ENCODE data around the gene SNRPA1. TPM values are rescaled to one million over a fixed set of nuclear protein-coding genes. Genes with fewer than 3 reads are reported as not detected.

The SNRPA1 gene
- polyA plus RNA-seq, 4 donors, result 58.5 to 65.9 (median 61.3) TPM

GRCh38 chr15:101320501-101321052 lies 25.5 kb upstream of the SNRPA1 start:
- DNase-seq (ENCODE audit: low read depth in 4 of 4, low spot score in 3 of 4), result peak in 2 of 4 donors; percentile 18 to 23

GRCh38 chr15:101318839-101319238 lies 23.8 kb upstream of the SNRPA1 start:
- DNase-seq (ENCODE audit: low read depth in 4 of 4, low spot score in 3 of 4), result no peak

GRCh38 chr15:101318147-101318819 lies 23.2 kb upstream of the SNRPA1 start:
- DNase-seq (ENCODE audit: low read depth in 4 of 4, low spot score in 3 of 4), result no peak

GRCh38 chr15:101317336-101317872 lies 22.4 kb upstream of the SNRPA1 start:
- no peak for DNase-seq (ENCODE audit: low read depth in 4 of 4, low spot score in 3 of 4)

GRCh38 chr15:101316529-101316928 lies 21.5 kb upstream of the SNRPA1 start:
- DNase-seq (ENCODE audit: low read depth in 4 of 4, low spot score in 3 of 4), result no peak

- DNase-seq (ENCODE audit: low read depth in 4 of 4, low spot score in 3 of 4), result no peak
These were observed 20.7 kb upstream of the SNRPA1 start for GRCh38 chr15:101315736-101316135.

GRCh38 chr15:101314336-101315125 lies 19.5 kb upstream of the SNRPA1 start:
- DNase-seq (ENCODE audit: low read depth in 4 of 4, low spot score in 3 of 4), result no peak

GRCh38 chr15:101313041-101313761 lies 18.2 kb upstream of the SNRPA1 start:
- DNase-seq (ENCODE audit: low read depth in 4 of 4, low spot score in 3 of 4), result no peak

GRCh38 chr15:101310508-101310907 lies 15.5 kb upstream of the SNRPA1 start:
- DNase-seq (ENCODE audit: low read depth in 4 of 4, low spot score in 3 of 4), result no peak

GRCh38 chr15:101310161-101310480 lies 15.1 kb upstream of the SNRPA1 start:
- no peak for DNase-seq (ENCODE audit: low read depth in 4 of 4, low spot score in 3 of 4)

- no peak for DNase-seq (ENCODE audit: low read depth in 4 of 4, low spot score in 3 of 4)
These were observed 14.6 kb upstream of the SNRPA1 start for GRCh38 chr15:101309436-101310160.

GRCh38 chr15:101308604-101309435 lies 13.8 kb upstream of the SNRPA1 start:
- no peak for DNase-seq (ENCODE audit: low read depth in 4 of 4, low spot score in 3 of 4)

GRCh38 chr15:101307897-101308603 lies 13.0 kb upstream of the SNRPA1 start:
- no peak for DNase-seq (ENCODE audit: low read depth in 4 of 4, low spot score in 3 of 4)

- DNase-seq (ENCODE audit: low read depth in 4 of 4, low spot score in 3 of 4), result no peak
These were observed 12.2 kb upstream of the SNRPA1 start for GRCh38 chr15:101307048-101307896.

- DNase-seq (ENCODE audit: low read depth in 4 of 4, low spot score in 3 of 4), result no peak
These were observed 11.4 kb upstream of the SNRPA1 start for GRCh38 chr15:101306341-101307047.

- DNase-seq (ENCODE audit: low read depth in 4 of 4, low spot score in 3 of 4), result no peak
These were observed 10.8 kb upstream of the SNRPA1 start for GRCh38 chr15:101305820-101306255.

GRCh38 chr15:101303408-101303807 lies 8.4 kb upstream of the SNRPA1 start:
- DNase-seq (ENCODE audit: low read depth in 4 of 4, low spot score in 3 of 4), result no peak

All from right renal pelvis (tissue), 4 donors.